GM13977 (cell line): ENCODE measurements around the gene TMCO4.

Experiments used
- DNase-seq: peaks from one replicate; pipeline ENCODE4 v3.0.0; 2012; ENCODE audit warnings: low spot score
- CTCF ChIP-seq: IDR thresholded peaks from 2 replicates; pipeline ENCODE4 v1.5.1; 2012; ENCODE audit warnings: mild to moderate bottlenecking, control low read depth; ENCODE audit not compliant: insufficient read depth; ENCODE audit errors: extremely low read depth, missing control alignments
- in situ Hi-C: fragments of 300-500 bp; cut with MboI; formaldehyde crosslinking; loops from one replicate; pipeline ENCODE4 v1.12.0; 2022; ENCODE audit warnings: low sequenced_read_pairs, low pct_unique_long_range_greater_than_20kb, mixed read lengths, inconsistent platforms; ENCODE audit not compliant: unreplicated experiment

TMCO4 gene

GRCh38 chr1:19665186-19665495, 134.6 kb downstream of the TMCO4 start:
- in situ Hi-C loops = no loop called here
- no peak for DNase-seq
- TF ChIP-seq CTCF = no peak

GRCh38 chr1:19664453-19665185, 135.1 kb downstream of the TMCO4 start, which contains the start of gene HTR6:
Gene HTR6 (plus strand): TSS chr1:19664875. CDS start chr1:19665754, 879 bp downstream.
- in situ Hi-C loops = no loop called here
- no peak for TF ChIP-seq CTCF
- DNase-seq = peak; percentile 89

- DNase-seq = no peak
- in situ Hi-C loops = no loop called here
- no peak for TF ChIP-seq CTCF
Measured at GRCh38 chr1:19662313-19662712, 137.4 kb downstream of the TMCO4 start.

- in situ Hi-C loops = no loop called here
- DNase-seq = peak; percentile 61
Measured at GRCh38 chr1:19661721-19662228, 137.9 kb downstream of the TMCO4 start.

GRCh38 chr1:19658186-19658585, 141.5 kb downstream of the TMCO4 start:
- DNase-seq = no peak
- TF ChIP-seq CTCF = no peak
- in situ Hi-C loops = no loop called here

More at GRCh38 chr1:19661721-19662228, 137.9 kb downstream of the TMCO4 start:
- TF ChIP-seq CTCF = peak; percentile 51

- no peak for TF ChIP-seq CTCF
Measured at GRCh38 chr1:19657511-19657910, 142.2 kb downstream of the TMCO4 start.

More at GRCh38 chr1:19657511-19657910, 142.2 kb downstream of the TMCO4 start:
- no peak for DNase-seq
- in situ Hi-C loops = no loop called here
